Neuron (in vitro differentiated cells): ENCODE measurements around the gene NAGLU.
"Not testable (repeated sequence)": the region's sequence is repeated elsewhere in the genome, so short reads cannot be mapped to it uniquely, and the experiment has no call there.

Experiments used
- H2AFZ ChIP-seq: one replicate; pipeline ENCODE4 v1.6.1; 2013; ENCODE audit warnings: low read depth, mild to moderate bottlenecking, inconsistent platforms, low read length, moderate library complexity
- H3K27me3 ChIP-seq: one replicate; pipeline ENCODE4 v1.6.1; 2013; ENCODE audit warnings: low read length; ENCODE audit not compliant: insufficient read depth
- H3K36me3 ChIP-seq: one replicate; pipeline ENCODE4 v1.6.1; 2013; ENCODE audit warnings: low read length; ENCODE audit not compliant: insufficient read depth
- H3K4me1 ChIP-seq: one replicate; pipeline ENCODE4 v1.6.1; 2013; ENCODE audit warnings: low read length; ENCODE audit not compliant: insufficient read depth
- H3K4me3 ChIP-seq: 2 replicates; pipeline ENCODE4 v1.5.1; 2013; ENCODE audit warnings: mild to moderate bottlenecking, low read length, moderate library complexity
- H3K9me3 ChIP-seq: one replicate; pipeline ENCODE4 v1.6.1; 2013; ENCODE audit warnings: low read length

Gene NAGLU

DNA sequence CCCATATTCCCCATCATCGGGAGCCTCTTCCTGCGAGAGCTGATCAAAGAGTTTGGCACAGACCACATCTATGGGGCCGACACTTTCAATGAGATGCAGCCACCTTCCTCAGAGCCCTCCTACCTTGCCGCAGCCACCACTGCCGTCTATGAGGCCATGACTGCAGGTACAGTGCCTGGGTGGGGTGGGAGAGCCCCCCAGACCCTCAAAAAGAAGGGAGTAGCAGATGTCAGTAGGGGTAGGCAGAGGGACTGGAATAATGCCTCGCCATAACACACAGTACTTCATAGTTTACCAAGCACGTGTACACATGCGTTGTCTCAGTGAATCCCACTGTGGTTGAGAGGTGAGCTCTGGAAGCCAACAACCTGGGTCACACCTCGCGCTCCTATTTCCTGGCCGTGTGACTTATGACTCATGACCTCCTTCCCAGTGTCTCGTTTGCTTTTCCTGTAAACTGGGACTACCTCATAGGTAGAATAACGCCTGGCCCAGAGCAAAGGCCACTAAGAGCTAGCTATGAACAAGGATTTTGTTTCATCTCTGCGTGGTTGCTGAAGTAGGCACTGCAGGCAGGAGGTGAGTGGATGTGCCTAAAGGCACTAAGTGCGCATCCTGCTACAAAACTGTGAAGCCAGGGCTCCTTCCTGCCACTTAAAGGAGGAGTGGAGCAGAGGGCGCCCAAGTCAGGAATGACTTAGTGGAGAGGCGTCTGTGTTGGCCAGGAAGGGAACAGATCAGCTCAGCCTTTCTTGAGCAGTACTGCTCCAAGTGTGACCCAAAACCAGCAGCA is 5.2 kb downstream of the NAGLU start:
- no peak overlapping the region for H3K4me3 ChIP-seq
- H3K36me3 ChIP-seq = peaks cover 19% of the 10 kb centered on the region
- no peak overlapping the region for H2AFZ ChIP-seq
- no peaks in the 10 kb centered on the region for H3K9me3 ChIP-seq
- H3K4me1 ChIP-seq = peaks cover 9% of the 10 kb centered on the region
- H3K27me3 ChIP-seq = no peaks in the 10 kb centered on the region

DNA sequence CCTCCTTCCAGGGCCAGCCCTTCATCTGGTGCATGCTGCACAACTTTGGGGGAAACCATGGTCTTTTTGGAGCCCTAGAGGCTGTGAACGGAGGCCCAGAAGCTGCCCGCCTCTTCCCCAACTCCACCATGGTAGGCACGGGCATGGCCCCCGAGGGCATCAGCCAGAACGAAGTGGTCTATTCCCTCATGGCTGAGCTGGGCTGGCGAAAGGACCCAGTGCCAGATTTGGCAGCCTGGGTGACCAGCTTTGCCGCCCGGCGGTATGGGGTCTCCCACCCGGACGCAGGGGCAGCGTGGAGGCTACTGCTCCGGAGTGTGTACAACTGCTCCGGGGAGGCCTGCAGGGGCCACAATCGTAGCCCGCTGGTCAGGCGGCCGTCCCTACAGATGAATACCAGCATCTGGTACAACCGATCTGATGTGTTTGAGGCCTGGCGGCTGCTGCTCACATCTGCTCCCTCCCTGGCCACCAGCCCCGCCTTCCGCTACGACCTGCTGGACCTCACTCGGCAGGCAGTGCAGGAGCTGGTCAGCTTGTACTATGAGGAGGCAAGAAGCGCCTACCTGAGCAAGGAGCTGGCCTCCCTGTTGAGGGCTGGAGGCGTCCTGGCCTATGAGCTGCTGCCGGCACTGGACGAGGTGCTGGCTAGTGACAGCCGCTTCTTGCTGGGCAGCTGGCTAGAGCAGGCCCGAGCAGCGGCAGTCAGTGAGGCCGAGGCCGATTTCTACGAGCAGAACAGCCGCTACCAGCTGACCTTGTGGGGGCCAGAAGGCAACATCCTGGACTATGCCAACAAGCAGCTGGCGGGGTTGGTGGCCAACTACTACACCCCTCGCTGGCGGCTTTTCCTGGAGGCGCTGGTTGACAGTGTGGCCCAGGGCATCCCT is 7.4 kb downstream of the NAGLU start:
- H2AFZ ChIP-seq = no peak overlapping the region
- H3K4me1 ChIP-seq = no peaks in the 10 kb centered on the region
- H3K4me3 ChIP-seq = no peak overlapping the region
- H3K27me3 ChIP-seq = no peaks in the 10 kb centered on the region
- peaks cover 19% of the 10 kb centered on the region for H3K36me3 ChIP-seq
- H3K9me3 ChIP-seq = no peaks in the 10 kb centered on the region

DNA sequence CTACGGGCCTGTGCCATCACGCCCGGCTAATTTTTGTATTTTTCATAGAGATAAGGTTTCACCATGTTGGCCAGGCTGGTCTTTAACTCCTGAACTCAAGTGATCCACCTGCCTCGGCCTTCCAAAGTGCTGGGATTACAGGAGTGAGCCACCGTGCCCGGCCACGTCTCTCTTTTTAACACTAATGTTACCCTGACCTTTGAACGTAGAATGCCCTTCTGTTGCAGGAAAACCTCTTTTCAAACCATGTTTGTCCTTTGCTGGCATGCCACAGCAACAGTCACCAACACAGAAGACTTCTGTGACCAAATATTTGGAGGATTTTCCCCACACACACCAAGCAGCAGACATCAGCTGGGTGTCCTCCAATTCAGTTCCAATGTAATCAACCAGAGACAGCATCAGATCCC is 8.8 kb downstream of the NAGLU start:
- H3K9me3 ChIP-seq = no peaks in the 10 kb centered on the region
- no peak overlapping the region for H2AFZ ChIP-seq
- H3K27me3 ChIP-seq = no peaks in the 10 kb centered on the region
- H3K4me1 ChIP-seq = no peaks in the 10 kb centered on the region
- peaks cover 12% of the 10 kb centered on the region for H3K36me3 ChIP-seq
- no peak overlapping the region for H3K4me3 ChIP-seq

DNA sequence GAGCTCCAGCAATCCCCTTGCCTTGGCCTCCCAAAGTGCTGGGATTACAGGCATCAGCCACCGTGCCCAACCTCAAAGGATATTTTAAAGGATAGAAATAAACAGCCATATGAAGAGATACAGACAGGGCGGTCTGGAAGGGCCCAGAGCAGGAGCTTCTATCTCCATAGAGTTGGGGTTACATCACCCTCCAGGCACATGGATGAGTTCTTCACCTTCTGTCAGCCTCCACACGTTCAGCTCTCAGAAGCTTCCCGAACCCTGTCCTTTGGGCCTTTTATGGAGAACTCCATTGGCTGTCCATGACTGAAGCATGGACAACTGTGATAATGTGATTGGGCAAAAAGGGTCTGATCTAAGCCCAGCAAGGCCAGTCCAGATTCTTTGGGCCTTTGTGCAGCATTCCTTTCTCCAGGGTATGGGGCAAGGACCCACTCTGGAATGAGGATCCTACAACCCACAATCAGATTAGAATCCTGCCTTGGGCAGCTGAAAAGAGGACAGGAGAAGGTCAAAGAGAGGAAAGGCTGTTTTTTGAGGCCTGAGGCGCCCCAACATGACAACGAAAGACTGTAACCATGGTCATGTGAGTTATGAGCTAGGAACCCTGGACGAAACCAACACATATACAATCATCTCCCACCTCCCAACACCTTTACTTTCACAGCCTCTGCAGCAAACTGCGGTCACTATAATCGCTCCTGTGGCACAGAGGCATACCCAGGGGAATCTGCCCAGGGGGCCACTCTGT is 9.9 kb downstream of the NAGLU start:
- H3K27me3 ChIP-seq, H3K4me3 ChIP-seq, H3K4me1 ChIP-seq, H2AFZ ChIP-seq, H3K9me3 ChIP-seq: not testable (repeated sequence)
- peaks cover 12% of the 10 kb centered on the region for H3K36me3 ChIP-seq

DNA sequence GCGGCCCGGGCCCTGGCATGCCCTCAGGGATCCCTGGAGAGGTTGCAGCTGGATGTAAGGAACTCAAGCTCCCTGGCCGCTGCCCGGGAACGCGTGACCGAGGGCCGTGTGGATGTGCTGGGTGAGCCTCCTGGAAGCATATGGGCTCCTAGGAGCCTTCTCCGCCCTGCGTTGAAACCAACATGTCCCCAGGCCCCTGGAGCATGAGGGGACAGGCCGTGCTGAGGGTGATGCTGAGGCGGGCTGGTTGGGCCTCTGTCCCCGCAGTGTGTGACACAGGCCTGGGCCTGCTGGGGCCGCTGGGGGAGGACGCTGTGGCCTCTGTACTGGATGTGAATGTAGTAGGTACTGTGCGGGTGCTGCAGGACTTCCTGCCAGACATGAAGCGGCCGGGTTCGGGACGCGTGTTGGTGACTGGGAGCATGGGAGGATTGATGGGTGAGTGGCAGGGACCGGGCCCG is 11.0 kb downstream of the NAGLU start:
- H3K4me1 ChIP-seq = no peaks in the 10 kb centered on the region
- H2AFZ ChIP-seq = no peak overlapping the region
- H3K4me3 ChIP-seq = no peak overlapping the region
- H3K27me3 ChIP-seq = no peaks in the 10 kb centered on the region
- H3K9me3 ChIP-seq = no peaks in the 10 kb centered on the region
- peaks cover 11% of the 10 kb centered on the region for H3K36me3 ChIP-seq

DNA sequence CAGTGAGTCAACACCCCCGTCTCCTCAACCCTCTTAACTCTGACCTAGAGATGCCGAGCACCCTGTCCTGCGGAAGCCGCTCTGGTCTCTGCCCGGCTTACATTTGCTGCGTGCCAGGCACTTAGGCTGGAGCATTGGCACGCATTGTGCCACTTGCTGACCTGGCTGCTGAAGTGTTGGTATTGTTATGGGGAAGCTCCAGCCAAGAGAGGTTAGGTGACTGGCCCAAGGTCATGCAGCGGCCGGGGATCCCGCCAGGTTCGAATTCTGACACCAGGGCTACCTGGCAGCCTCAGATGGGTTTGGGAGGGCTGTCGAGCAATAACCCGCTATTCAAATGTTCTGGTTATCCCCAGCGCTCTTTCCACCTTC is 11.6 kb downstream of the NAGLU start:
- H3K27me3 ChIP-seq = no peaks in the 10 kb centered on the region
- no peak overlapping the region for H2AFZ ChIP-seq
- peaks cover 11% of the 10 kb centered on the region for H3K36me3 ChIP-seq
- no peak overlapping the region for H3K4me3 ChIP-seq
- no peaks in the 10 kb centered on the region for H3K9me3 ChIP-seq
- no peaks in the 10 kb centered on the region for H3K4me1 ChIP-seq

DNA sequence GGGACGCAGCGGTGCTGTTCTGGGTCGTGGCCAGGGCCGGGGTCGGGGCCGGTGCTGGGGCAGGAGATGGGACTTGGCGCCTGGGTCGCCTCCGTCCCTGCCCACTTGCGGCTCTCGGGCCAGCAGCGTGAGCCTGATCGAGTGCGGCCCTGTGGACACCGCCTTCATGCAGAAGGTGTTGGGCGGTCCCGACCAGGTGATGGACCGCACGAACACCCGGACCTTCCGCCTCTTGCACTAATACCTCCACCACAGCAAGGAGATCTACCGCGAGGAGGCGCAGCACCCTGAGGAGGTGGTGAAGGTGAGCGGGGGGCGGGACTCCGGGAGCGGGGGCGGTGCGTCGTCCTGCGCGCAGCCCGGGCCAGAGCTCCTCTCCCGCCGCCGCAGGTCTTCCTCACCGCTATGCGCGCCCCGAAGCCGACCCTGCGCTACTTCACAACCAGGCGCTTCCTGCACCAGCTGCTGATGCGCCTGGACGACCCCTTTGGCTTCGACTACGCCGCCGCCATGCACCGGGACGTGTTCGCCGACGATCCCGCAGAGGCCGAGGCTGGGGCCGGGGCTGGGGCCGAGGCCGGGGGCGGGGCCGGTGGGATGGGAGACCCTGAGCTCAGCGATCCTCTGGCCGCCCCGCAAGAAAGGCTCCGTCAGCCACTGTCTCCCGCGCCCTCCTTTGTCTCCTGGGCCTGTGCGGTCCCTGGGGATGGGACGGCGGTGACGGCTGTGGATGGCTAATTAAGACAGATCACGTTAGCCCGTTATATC is 12.2 kb downstream of the NAGLU start:
- Histone ChIP-seq H3K27me3 (no peaks in the 10 kb centered on the region), H2AFZ (no peak overlapping the region), H3K4me3 (no peak overlapping the region), H3K4me1 (no peaks in the 10 kb centered on the region), H3K36me3 (peaks cover 11% of the 10 kb centered on the region), H3K9me3 (no peaks in the 10 kb centered on the region)

DNA sequence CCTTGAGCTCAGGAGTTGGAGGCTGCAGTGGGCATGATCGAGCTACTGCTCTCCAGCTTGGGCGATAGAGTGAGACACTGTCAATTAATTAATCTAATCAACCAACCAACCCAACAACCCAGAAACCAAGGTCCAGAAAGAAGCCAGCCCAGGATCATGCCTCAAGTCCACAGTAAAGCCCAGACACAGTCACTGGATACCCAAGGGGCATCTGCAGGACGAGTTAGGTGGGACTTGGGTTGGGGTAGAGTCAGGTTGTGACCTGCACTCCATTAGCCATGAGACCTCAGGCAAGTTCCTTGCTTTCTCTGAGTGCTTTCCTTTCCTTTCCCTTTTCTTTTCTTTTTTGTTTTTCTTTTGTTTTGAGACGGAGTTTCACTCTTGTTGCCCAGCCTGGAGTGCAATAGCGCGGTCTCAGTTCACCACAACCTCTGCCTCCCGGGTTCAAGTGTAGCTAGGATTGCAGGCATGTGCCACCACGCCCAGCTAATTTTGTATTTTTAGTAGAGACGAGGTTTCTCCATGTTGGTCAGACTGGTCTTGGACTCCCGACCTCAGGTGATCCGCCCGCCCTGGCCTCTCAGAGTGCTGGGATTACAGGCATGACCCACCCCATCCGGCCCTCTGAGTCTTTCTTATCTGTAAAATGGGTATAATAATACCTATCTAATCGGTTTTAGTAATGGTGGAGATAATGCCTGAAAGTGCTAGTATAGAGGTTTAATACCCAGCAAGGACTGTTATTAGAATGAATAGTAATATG is 13.1 kb downstream of the NAGLU start:
- H3K27me3 ChIP-seq = no peaks in the 10 kb centered on the region
- no peak overlapping the region for H3K4me3 ChIP-seq
- no peaks in the 10 kb centered on the region for H3K9me3 ChIP-seq
- H3K36me3 ChIP-seq = peaks cover 10% of the 10 kb centered on the region
- no peak overlapping the region for H2AFZ ChIP-seq
- peaks cover 4% of the 10 kb centered on the region for H3K4me1 ChIP-seq

DNA sequence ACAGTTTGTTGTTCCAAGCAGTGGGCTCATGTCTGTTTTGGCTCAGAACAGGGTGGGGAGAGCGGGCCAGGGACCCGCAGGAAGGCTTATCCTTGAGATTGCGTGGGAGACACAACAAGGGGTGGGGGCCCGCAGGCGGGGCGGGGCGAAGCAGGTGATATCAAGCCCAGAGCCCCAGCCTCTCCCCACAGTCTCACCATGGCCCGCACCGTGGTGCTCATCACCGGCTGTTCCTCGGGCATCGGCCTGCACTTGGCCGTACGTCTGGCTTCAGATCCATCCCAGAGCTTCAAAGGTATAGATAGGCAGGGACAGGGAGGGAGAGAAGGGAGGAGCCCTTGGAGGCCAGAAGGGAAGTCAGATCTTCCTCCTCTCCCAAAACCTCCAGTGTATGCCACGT is 16.7 kb downstream of the NAGLU start, which contains the start of gene HSD17B1:
Gene HSD17B1, plus strand, starts transcription at position 188 of the 400 bp plus-strand sequence. Its CDS starts 11 bp downstream, at position 199.
- not testable (repeated sequence) for H3K27me3 ChIP-seq, H3K36me3 ChIP-seq, H3K4me1 ChIP-seq, H3K9me3 ChIP-seq, H2AFZ ChIP-seq
- peak within 1 kb of the TSS; percentile 64 for H3K4me3 ChIP-seq

DNA sequence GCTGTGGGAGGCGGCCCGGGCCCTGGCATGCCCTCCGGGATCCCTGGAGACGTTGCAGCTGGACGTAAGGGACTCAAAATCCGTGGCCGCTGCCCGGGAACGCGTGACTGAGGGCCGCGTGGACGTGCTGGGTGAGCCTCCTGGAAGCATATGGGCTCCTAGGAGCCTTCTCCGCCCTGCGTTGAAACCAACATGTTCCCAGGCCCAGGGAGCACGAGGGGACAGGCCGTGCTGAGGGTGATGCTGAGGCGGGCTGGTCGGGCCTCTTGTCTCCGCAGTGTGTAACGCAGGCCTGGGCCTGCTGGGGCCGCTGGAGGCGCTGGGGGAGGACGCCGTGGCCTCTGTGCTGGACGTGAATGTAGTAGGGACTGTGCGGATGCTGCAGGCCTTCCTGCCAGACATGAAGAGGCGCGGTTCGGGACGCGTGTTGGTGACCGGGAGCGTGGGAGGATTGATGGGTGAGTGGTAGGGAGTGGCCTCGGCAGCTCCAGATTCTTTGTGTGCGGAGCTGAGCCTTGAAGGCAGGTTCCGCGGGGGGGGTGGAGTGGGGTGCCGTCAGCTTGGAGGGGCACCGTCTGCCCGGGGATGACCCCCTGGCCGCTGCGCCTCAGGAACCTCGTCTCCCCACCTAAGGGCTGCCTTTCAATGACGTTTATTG is 17.2 kb downstream of the NAGLU start:
- H3K4me3 ChIP-seq = no peak overlapping the region
- peaks cover 7% of the 10 kb centered on the region for H3K36me3 ChIP-seq
- H2AFZ ChIP-seq = no peak overlapping the region
- H3K27me3 ChIP-seq = no peaks in the 10 kb centered on the region
- H3K9me3 ChIP-seq = no peaks in the 10 kb centered on the region
- H3K4me1 ChIP-seq = peaks cover 6% of the 10 kb centered on the region

DNA sequence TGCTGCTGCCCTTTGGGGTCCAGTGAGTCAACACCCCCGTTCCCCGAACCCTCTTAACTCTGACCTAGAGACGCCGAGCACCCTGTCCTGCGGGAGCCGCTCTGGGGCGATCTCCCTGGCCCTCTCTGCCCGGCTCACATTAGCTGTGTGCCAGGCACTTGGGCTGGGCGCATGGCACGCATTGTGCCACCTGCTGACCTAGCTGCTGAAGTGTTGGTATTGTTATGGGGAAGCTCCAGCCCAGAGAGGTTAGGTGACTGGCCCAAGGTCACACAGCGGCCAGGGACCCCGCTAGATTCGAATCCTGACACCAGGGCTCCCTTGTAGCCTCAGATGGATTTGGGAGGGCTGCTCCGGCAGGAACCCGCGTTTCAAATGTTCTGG is 17.8 kb downstream of the NAGLU start:
- H3K27me3 ChIP-seq = no peaks in the 10 kb centered on the region
- no peak overlapping the region for H2AFZ ChIP-seq
- peaks cover 6% of the 10 kb centered on the region for H3K4me1 ChIP-seq
- peaks cover 7% of the 10 kb centered on the region for H3K36me3 ChIP-seq
- no peaks in the 10 kb centered on the region for H3K9me3 ChIP-seq
- peak overlapping the region; percentile 64 for H3K4me3 ChIP-seq
